ENCODE measurements around the gene PPM1F. TPM values are rescaled to one million over a fixed set of nuclear protein-coding genes. Genes with fewer than 3 reads are reported as not detected.
"Not testable (repeated sequence)": the region's sequence is repeated elsewhere in the genome, so short reads cannot be mapped to it uniquely, and the experiment has no call there.

PPM1F gene
- total RNA-seq, 1 donor from 2014 or later = 244 TPM

DNA sequence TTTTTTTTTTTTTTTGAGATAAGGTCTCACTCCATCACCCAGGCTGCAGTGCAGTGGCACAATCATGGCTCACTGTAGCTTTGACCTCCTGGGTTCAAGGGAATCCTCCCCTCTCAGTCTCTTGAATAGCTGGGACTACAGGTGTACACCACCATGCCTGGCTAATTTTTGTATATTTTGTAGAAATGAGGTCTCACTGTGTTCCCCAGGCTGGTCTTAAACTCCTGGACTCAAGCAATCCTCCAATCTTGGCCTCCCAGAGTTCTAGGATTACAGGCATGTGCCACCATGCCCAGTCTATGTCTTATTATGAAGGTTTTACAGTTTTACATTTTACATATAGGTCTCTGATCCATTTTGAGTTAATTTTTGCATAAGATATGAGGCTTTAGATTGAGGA is 64.8 kb downstream of the PPM1F start:
- Mint-ChIP-seq H3K27ac (ENCODE audit: unreplicated experiment) (no peak overlapping the region), H3K36me3 (ENCODE audit: low read depth, unreplicated experiment) (no peaks in the 10 kb centered on the region), H3K27me3 (ENCODE audit: unreplicated experiment) (peaks cover 1% of the 10 kb centered on the region), H3K4me3 (ENCODE audit: unreplicated experiment) (no peak overlapping the region), H3K4me1 (ENCODE audit: unreplicated experiment) (no peaks in the 10 kb centered on the region), H3K9me3 (ENCODE audit: unreplicated experiment) (no peaks in the 10 kb centered on the region)
- TF ChIP-seq, protein P1, sequence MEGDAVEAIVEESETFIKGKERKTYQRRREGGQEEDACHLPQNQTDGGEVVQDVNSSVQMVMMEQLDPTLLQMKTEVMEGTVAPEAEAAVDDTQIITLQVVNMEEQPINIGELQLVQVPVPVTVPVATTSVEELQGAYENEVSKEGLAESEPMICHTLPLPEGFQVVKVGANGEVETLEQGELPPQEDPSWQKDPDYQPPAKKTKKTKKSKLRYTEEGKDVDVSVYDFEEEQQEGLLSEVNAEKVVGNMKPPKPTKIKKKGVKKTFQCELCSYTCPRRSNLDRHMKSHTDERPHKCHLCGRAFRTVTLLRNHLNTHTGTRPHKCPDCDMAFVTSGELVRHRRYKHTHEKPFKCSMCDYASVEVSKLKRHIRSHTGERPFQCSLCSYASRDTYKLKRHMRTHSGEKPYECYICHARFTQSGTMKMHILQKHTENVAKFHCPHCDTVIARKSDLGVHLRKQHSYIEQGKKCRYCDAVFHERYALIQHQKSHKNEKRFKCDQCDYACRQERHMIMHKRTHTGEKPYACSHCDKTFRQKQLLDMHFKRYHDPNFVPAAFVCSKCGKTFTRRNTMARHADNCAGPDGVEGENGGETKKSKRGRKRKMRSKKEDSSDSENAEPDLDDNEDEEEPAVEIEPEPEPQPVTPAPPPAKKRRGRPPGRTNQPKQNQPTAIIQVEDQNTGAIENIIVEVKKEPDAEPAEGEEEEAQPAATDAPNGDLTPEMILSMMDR (IDR thresholded peaks at IDR 0.05; ENCODE audit: unreplicated experiment) = no peak
- no peak for DNase-seq (ENCODE audit: low spot score)

DNA sequence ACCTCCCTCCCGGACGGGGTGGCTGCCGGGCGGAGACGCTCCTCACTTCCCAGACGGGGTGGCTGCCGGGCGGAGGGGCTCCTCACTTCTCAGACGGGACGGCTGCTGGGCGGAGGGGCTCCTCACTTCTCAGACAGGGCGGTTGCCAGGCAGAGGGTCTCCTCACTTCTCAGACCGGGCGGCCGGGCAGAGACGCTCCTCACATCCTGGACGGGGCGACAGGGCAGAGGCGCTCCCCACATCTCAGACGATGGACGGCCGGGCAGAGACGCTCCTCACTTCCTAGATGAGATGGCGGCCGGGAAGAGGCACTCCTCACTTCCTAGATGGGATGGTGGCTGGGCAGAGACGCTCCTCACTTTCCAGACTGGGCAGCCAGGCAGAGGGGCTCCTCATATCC is 68.7 kb downstream of the PPM1F start:
- H3K36me3 Mint-ChIP-seq (ENCODE audit: low read depth, unreplicated experiment); DNase-seq (ENCODE audit: low spot score); H3K4me3 Mint-ChIP-seq (ENCODE audit: unreplicated experiment); H3K4me1 Mint-ChIP-seq (ENCODE audit: unreplicated experiment); H3K27me3 Mint-ChIP-seq (ENCODE audit: unreplicated experiment); H3K27ac Mint-ChIP-seq (ENCODE audit: unreplicated experiment); H3K9me3 Mint-ChIP-seq (ENCODE audit: unreplicated experiment): not testable (repeated sequence)

DNA sequence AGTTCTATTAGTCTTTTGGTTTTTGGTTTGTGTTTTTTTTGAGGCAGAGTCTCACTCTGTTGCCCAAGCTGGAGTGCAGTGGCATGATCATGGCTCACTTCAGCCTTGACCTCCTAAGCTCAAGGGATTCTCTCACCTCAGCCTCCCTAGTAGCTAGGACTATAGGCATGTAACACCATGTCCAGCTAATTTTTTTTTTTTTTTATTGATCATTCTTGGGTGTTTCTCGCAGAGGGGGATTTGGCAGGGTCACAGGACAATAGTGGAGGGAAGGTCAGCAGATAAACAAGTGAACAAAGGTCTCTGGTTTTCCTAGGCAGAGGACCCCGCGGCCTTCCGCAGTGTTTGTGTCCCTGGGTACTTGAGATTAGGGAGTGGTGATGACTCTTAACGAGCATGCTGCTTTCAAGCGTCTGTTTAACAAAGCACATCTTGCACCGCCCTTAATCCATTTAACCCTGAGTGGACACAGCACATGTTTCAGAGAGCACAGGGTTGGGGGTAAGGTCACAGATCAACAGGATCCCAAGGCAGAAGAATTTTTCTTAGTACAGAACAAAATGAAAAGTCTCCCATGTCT is 69.8 kb downstream of the PPM1F start:
- not testable (repeated sequence) for H3K36me3 Mint-ChIP-seq (ENCODE audit: low read depth, unreplicated experiment); H3K27me3 Mint-ChIP-seq (ENCODE audit: unreplicated experiment); H3K4me1 Mint-ChIP-seq (ENCODE audit: unreplicated experiment); H3K4me3 Mint-ChIP-seq (ENCODE audit: unreplicated experiment); H3K27ac Mint-ChIP-seq (ENCODE audit: unreplicated experiment); H3K9me3 Mint-ChIP-seq (ENCODE audit: unreplicated experiment); DNase-seq (ENCODE audit: low spot score)

DNA sequence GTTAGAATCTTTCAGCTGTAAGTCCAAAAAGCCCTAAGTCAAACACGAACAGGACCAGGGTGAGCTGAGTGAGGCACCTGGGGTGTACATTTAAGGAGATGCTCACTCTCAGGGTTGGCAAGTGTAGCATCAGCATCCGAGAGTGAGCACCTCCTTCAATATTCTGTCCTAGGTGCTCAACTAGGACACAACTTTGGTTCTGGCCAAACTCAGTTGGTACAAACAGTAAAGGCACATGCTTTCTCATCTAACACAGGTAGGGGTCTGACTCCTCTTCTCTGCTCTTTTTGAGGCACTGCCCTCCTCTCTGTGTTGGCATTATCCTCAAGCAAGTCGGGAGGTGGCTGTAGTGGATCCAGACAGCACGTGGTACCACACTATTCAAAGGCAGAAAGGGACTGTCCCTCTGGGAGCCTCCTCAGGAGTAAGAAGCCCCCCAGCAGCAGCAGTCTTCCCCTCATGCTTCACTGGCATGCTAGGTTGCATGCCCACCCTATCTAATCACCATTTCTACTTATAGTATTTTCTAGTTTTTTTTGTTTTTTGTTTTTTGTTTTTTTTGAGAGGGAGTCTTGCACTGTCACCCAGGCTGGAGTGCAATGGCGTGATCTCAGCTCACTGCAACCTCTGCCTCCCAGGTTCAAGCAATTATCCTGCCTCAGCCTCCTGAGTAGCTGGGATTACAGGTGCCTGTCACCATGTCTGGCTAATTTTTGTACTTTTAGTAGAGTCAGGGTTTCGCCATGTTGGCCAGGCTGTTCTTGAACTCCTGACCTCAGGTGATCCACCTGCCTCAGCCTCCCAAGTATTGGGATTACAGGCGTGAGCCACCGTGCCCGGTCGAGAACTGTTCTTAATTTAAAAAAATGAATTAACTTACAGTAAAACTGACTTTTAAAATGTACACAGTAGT is 70.6 kb downstream of the PPM1F start:
- no peaks in the 10 kb centered on the region for H3K4me1 Mint-ChIP-seq (ENCODE audit: unreplicated experiment)
- H3K4me3 Mint-ChIP-seq (ENCODE audit: unreplicated experiment) = no peak overlapping the region
- TF ChIP-seq, protein P1 (IDR thresholded peaks at IDR 0.05; ENCODE audit: unreplicated experiment) = no peak
- no peaks in the 10 kb centered on the region for H3K36me3 Mint-ChIP-seq (ENCODE audit: low read depth, unreplicated experiment)
- no peaks in the 10 kb centered on the region for H3K9me3 Mint-ChIP-seq (ENCODE audit: unreplicated experiment)
- no peaks in the 10 kb centered on the region for H3K27me3 Mint-ChIP-seq (ENCODE audit: unreplicated experiment)
- H3K27ac Mint-ChIP-seq (ENCODE audit: unreplicated experiment) = no peak overlapping the region
- DNase-seq (ENCODE audit: low spot score) = no peak

DNA sequence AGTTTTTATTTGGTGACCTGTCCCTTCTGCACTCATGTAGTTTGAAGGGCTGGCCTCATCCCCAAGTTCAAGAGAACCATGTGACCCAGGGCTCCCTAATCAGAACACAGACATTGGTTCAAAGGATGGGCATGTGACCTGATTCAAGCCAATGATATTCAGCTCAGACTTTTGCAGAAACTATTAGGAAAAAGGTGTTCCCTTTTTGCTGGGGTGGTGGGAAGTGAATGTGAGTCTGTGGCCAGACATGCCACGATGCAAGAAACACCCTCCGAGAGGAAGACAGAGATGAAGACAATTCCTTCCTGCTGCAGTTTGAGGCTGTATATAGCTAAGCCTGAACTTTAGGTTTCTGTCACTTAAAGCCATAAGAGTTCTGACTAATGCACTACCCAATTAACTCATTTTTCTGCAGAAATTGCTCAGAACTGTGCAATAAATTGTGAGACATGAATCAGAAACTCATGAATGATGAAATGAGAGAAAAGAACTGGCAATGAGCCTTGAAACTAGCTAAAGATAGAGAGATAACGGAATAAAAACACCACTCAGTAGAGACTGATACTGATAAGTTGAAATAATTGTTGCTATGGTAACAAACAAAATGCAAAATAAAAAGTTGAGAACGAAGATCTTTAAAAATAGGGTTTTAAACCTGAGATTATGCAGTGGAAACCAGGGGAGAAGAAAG is 76.0 kb downstream of the PPM1F start:
- Mint-ChIP-seq H3K9me3 (ENCODE audit: unreplicated experiment) (no peaks in the 10 kb centered on the region), H3K27me3 (ENCODE audit: unreplicated experiment) (no peaks in the 10 kb centered on the region), H3K4me1 (ENCODE audit: unreplicated experiment) (no peaks in the 10 kb centered on the region), H3K36me3 (ENCODE audit: low read depth, unreplicated experiment) (no peaks in the 10 kb centered on the region), H3K4me3 (ENCODE audit: unreplicated experiment) (no peak overlapping the region), H3K27ac (ENCODE audit: unreplicated experiment) (no peak overlapping the region)
- no peak for DNase-seq (ENCODE audit: low spot score)
- TF ChIP-seq, protein P1 (IDR thresholded peaks at IDR 0.05; ENCODE audit: unreplicated experiment) = no peak

DNA sequence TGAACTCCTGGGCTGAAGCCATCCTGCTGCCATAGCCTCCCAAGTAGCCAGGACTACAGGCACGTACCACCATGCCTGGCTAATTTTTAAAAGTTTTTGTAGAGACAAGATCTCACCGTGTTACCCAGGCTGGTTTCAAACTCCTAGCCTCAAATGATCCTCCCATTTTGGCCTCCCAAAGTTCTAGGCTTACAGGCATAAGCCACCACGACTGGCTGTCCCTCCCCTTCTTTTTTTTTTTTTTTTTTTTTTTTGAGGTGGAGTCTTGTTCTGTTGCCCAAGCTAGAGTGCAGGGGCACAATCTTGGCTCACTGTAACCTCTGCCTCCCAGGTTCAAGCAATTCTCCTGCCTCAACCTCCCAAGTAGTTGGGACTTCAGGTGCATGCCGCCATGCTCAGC is 77.7 kb downstream of the PPM1F start:
- not testable (repeated sequence) for DNase-seq (ENCODE audit: low spot score); H3K36me3 Mint-ChIP-seq (ENCODE audit: low read depth, unreplicated experiment); H3K4me1 Mint-ChIP-seq (ENCODE audit: unreplicated experiment); H3K27me3 Mint-ChIP-seq (ENCODE audit: unreplicated experiment); H3K9me3 Mint-ChIP-seq (ENCODE audit: unreplicated experiment); H3K4me3 Mint-ChIP-seq (ENCODE audit: unreplicated experiment); H3K27ac Mint-ChIP-seq (ENCODE audit: unreplicated experiment)

All from endothelial cell (in vitro differentiated cells).